ENCODE data around the gene WIPF1.

Gene WIPF1

DNA sequence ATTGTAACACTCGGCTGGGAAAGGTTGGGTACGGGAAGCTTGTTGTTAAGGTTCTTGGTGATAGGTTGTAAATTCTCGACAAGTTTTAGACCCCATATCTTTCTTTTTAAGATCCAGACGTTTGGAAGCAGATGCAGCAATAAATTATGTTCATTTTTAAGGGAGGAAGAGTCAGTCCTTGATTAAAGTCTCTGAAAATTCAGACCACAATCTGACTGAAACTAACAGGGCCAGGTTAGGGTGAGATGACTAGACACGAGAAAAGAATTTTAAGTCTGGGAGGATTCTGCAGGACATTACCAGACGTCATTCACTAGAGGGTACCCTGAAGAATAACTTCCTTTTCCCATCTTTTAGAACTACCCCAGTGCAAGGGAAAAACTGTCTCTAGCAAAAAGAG, 16.1 kb downstream of the WIPF1 start:
- Histone ChIP-seq H3K4me1 (ENCODE audit: control insufficient read depth in 5 of 5, insufficient read depth in 5 of 5, low read length in 5 of 5) (peaks cover 0 to 5% (median 0%) of the 10 kb centered on the region in 5 donors), H3K9ac (ENCODE audit: low read length in 5 of 5) (no peak overlapping the region), H3K4me3 (ENCODE audit: low read depth in 1 of 5, low read length in 5 of 5) (no peak overlapping the region), H3K36me3 (ENCODE audit: control insufficient read depth in 5 of 5, insufficient read depth in 5 of 5, low read length in 5 of 5) (peaks cover 27 to 62% (median 43%) of the 10 kb centered on the region in 5 donors), H3K27ac (ENCODE audit: low read depth, low read length) (no peak overlapping the region), H3K9me3 (ENCODE audit: control insufficient read depth in 5 of 5, low read length in 5 of 5) (no peaks in the 10 kb centered on the region), H3K27me3 (ENCODE audit: control insufficient read depth in 5 of 5, insufficient read depth in 4 of 5, low read length in 5 of 5) (no peaks in the 10 kb centered on the region)

DNA sequence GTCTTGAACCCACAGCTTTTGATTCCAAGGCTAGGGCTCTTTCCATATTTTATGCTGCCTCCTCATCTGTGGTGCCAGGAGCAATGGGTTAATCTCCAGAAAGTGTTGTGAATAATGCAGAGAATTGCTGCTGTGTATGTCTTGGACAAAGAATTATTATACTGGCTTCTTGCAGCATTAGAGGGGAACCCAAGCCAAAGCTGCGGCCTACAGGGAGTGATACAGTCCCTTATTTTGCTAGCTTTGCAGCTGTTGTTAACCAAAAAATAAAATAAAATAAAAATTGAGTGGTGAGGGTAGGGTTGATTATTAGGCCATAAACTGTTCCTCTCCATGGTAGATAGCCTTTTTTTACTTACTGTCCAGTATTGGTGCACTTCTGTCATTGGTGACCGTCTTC, 16.7 kb downstream of the WIPF1 start:
- Histone ChIP-seq H3K9ac (ENCODE audit: low read length in 5 of 5) (no peak overlapping the region), H3K4me1 (ENCODE audit: control insufficient read depth in 5 of 5, insufficient read depth in 5 of 5, low read length in 5 of 5) (peaks cover 0 to 2% (median 0%) of the 10 kb centered on the region in 5 donors), H3K9me3 (ENCODE audit: control insufficient read depth in 5 of 5, low read length in 5 of 5) (no peaks in the 10 kb centered on the region), H3K4me3 (ENCODE audit: low read depth in 1 of 5, low read length in 5 of 5) (no peak overlapping the region), H3K27me3 (ENCODE audit: control insufficient read depth in 5 of 5, insufficient read depth in 4 of 5, low read length in 5 of 5) (no peaks in the 10 kb centered on the region), H3K36me3 (ENCODE audit: control insufficient read depth in 5 of 5, insufficient read depth in 5 of 5, low read length in 5 of 5) (peaks cover 27 to 64% (median 44%) of the 10 kb centered on the region in 5 donors), H3K27ac (ENCODE audit: low read depth, low read length) (no peak overlapping the region)

DNA sequence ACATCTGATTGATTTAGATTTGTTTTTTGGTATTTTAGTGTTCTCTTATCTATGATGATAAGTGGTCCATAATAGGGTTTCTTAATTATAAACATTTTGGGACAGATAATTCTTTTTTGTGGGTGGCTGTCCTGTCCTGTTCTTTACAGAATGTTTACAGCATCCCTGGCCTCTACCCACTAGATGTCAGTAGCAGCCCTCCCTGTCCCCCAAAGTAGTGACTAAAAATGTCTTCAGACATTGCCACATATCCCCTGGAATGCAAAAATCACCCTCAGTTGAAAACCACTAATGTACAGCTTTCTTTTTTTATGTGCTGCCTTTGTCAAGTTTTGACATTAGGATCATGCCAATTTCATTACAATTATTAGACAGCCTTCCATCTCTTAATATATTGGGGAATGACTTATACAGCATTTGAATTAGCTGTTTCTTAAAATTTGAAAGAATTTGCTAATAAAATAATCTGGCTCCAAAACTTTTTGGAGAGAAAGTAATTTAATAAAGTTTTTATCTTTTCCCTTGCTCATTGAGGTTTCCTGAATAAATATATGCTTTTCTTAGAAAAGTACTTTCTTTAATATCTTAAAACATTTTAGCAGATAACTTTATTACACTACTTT, 19.5 kb downstream of the WIPF1 start:
- H3K36me3 ChIP-seq (ENCODE audit: control insufficient read depth in 5 of 5, insufficient read depth in 5 of 5, low read length in 5 of 5): peaks cover 20 to 69% (median 39%) of the 10 kb centered on the region in 5 donors
- H3K9me3 ChIP-seq (ENCODE audit: control insufficient read depth in 5 of 5, low read length in 5 of 5): no peaks in the 10 kb centered on the region
- no peaks in the 10 kb centered on the region for H3K27me3 ChIP-seq (ENCODE audit: control insufficient read depth in 5 of 5, insufficient read depth in 4 of 5, low read length in 5 of 5)
- H3K27ac ChIP-seq (ENCODE audit: low read depth, low read length): no peak overlapping the region
- peaks cover 0 to 4% (median 0%) of the 10 kb centered on the region in 5 donors for H3K4me1 ChIP-seq (ENCODE audit: control insufficient read depth in 5 of 5, insufficient read depth in 5 of 5, low read length in 5 of 5)
- no peak overlapping the region for H3K9ac ChIP-seq (ENCODE audit: low read length in 5 of 5)
- H3K4me3 ChIP-seq (ENCODE audit: low read depth in 1 of 5, low read length in 5 of 5): no peak overlapping the region

DNA sequence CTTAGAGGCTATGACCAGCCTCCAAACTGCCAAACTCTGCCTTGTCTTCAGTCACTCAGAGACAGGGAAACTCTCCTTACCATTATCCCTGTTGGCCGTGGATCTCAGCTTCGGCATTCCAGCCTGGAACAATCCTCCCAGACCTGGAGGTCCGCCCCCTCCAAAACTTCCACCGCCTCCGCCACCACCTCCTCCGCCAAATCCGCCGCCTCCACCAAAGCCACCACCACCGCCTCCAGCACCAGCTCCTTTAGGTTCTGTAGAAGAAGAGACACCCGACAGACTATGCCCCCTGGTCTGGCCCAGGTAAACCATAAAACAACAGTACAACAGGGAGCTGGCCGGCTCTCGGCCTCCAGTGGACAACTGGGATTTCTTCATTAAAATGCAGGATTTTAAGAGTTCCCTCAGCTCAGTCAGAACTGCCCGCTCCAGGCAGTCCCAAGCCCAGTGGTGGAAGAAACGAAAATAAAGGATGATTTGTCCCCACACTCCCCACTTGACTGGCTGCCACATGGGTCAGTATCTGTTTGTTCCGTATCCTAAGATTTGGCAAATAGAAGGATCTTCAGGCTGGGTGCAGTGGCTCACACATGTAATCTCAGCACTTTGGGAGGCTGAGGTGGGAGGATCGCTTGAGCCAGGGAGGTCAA, 22.4 kb downstream of the WIPF1 start:
- no peak overlapping the region for H3K27ac ChIP-seq (ENCODE audit: low read depth, low read length)
- H3K4me3 ChIP-seq (ENCODE audit: low read depth in 1 of 5, low read length in 5 of 5): no peak overlapping the region
- no peak overlapping the region for H3K9ac ChIP-seq (ENCODE audit: low read length in 5 of 5)
- H3K9me3 ChIP-seq (ENCODE audit: control insufficient read depth in 5 of 5, low read length in 5 of 5): no peaks in the 10 kb centered on the region
- H3K36me3 ChIP-seq (ENCODE audit: control insufficient read depth in 5 of 5, insufficient read depth in 5 of 5, low read length in 5 of 5): peaks cover under 1 to 71% (median 40%) of the 10 kb centered on the region in 5 donors
- H3K4me1 ChIP-seq (ENCODE audit: control insufficient read depth in 5 of 5, insufficient read depth in 5 of 5, low read length in 5 of 5): peaks cover 0 to 11% (median 0%) of the 10 kb centered on the region in 5 donors
- H3K27me3 ChIP-seq (ENCODE audit: control insufficient read depth in 5 of 5, insufficient read depth in 4 of 5, low read length in 5 of 5): no peaks in the 10 kb centered on the region

DNA sequence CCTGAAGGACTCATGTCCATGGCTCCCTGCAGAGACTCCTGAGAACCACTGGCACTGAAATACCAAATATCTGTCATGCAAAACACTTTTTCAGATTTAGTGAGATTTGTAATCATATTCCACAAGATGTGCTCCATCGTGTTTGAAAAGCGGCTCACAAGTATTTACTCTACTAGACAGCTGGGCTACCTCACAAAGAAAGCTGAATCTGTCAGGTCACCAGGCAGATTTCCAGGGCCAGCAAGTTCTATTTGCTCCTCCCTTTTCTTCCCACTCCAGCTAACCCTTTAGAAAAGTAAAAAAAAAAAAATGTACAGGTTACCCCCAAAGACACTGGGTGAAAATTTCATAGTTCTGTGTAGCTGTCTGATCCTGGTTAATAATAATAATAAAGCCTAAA, 22.9 kb downstream of the WIPF1 start:
- H3K27ac ChIP-seq (ENCODE audit: low read depth, low read length): no peak overlapping the region
- no peak overlapping the region for H3K4me3 ChIP-seq (ENCODE audit: low read depth in 1 of 5, low read length in 5 of 5)
- H3K4me1 ChIP-seq (ENCODE audit: control insufficient read depth in 5 of 5, insufficient read depth in 5 of 5, low read length in 5 of 5): peaks cover 0 to 11% (median 0%) of the 10 kb centered on the region in 5 donors
- no peaks in the 10 kb centered on the region for H3K27me3 ChIP-seq (ENCODE audit: control insufficient read depth in 5 of 5, insufficient read depth in 4 of 5, low read length in 5 of 5)
- H3K9me3 ChIP-seq (ENCODE audit: control insufficient read depth in 5 of 5, low read length in 5 of 5): no peaks in the 10 kb centered on the region
- H3K9ac ChIP-seq (ENCODE audit: low read length in 5 of 5): no peak overlapping the region
- peaks cover 4 to 71% (median 37%) of the 10 kb centered on the region in 5 donors for H3K36me3 ChIP-seq (ENCODE audit: control insufficient read depth in 5 of 5, insufficient read depth in 5 of 5, low read length in 5 of 5)

GRCh38 chr2:174573621-174574081, 24.0 kb downstream of the WIPF1 start:
- Histone ChIP-seq H3K4me3 (ENCODE audit: low read depth in 1 of 5, low read length in 5 of 5) (no peak overlapping the region), H3K27ac (ENCODE audit: low read depth, low read length) (no peak overlapping the region), H3K27me3 (ENCODE audit: control insufficient read depth in 5 of 5, insufficient read depth in 4 of 5, low read length in 5 of 5) (no peaks in the 10 kb centered on the region), H3K9ac (ENCODE audit: low read length in 5 of 5) (no peak overlapping the region), H3K36me3 (ENCODE audit: control insufficient read depth in 5 of 5, insufficient read depth in 5 of 5, low read length in 5 of 5) (peaks cover 5 to 67% (median 36%) of the 10 kb centered on the region in 5 donors), H3K9me3 (ENCODE audit: control insufficient read depth in 5 of 5, low read length in 5 of 5) (no peaks in the 10 kb centered on the region), H3K4me1 (ENCODE audit: control insufficient read depth in 5 of 5, insufficient read depth in 5 of 5, low read length in 5 of 5) (peaks cover 0 to 11% (median 0%) of the 10 kb centered on the region in 5 donors)

DNA sequence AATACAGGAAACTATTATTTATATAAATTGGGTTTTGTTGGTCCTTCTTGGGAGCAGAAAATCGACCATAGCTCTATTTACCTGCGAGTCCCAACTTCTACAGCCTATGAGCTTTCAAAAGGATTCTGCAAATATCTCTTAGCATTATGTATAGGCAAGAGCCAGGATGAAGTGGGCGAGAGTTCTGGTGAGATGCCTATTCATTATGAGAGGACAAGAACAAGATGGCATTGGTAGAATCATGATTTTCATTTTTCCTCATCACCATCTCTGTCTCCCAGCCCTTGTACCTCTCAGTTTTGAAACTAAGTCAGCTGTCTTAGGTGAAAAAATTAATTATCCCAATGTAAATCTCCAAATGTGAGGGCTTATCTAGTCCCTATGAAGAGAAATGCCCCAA, 25.0 kb downstream of the WIPF1 start:
- H3K36me3 ChIP-seq (ENCODE audit: control insufficient read depth in 5 of 5, insufficient read depth in 5 of 5, low read length in 5 of 5): peaks cover 6 to 68% (median 41%) of the 10 kb centered on the region in 5 donors
- H3K27me3 ChIP-seq (ENCODE audit: control insufficient read depth in 5 of 5, insufficient read depth in 4 of 5, low read length in 5 of 5): no peaks in the 10 kb centered on the region
- no peak overlapping the region for H3K27ac ChIP-seq (ENCODE audit: low read depth, low read length)

DNA sequence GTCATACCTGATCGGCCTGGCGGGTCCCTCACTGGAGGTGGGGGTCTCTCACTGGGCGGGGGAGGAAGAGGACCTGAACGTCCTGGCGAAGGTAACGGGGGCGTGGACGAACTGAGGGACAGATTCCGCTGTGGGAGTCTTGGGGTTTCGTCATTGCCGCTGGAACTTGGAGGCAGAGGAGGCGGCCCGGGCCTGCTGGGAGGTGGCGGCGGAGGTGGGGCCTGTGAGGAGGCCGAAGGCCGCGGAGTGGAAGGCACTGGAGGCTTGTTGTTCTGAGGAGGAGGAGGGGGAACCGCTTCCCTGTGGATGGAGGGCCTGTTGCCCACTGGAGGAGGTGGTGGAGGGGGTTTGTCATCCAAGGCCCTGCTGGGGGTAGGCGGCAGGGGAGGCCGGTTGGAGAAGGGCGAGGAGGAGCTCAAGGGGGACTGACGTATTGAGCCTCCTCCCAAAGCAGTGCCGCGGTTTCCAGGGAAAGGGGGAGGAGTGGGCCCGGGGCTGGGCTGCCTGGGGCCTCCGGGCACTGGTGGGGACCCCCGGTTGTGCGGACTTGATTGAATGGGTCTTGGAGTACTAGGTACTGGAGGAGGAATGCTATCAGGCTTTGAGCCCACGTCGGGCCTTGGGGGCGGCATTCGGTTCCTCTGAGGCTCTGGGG, 25.8 kb downstream of the WIPF1 start:
- no peaks in the 10 kb centered on the region for H3K27me3 ChIP-seq (ENCODE audit: control insufficient read depth in 5 of 5, insufficient read depth in 4 of 5, low read length in 5 of 5)
- H3K9ac ChIP-seq (ENCODE audit: low read length in 5 of 5): no peak overlapping the region
- H3K27ac ChIP-seq (ENCODE audit: low read depth, low read length): no peak overlapping the region
- no peak overlapping the region for H3K4me3 ChIP-seq (ENCODE audit: low read depth in 1 of 5, low read length in 5 of 5)
- peaks cover 13 to 75% (median 47%) of the 10 kb centered on the region in 5 donors for H3K36me3 ChIP-seq (ENCODE audit: control insufficient read depth in 5 of 5, insufficient read depth in 5 of 5, low read length in 5 of 5)
- peaks cover 0 to 11% (median 0%) of the 10 kb centered on the region in 5 donors for H3K4me1 ChIP-seq (ENCODE audit: control insufficient read depth in 5 of 5, insufficient read depth in 5 of 5, low read length in 5 of 5)
- no peaks in the 10 kb centered on the region for H3K9me3 ChIP-seq (ENCODE audit: control insufficient read depth in 5 of 5, low read length in 5 of 5)

More for the DNA sequence above, 25.0 kb downstream of the WIPF1 start:
- Histone ChIP-seq H3K4me3 (ENCODE audit: low read depth in 1 of 5, low read length in 5 of 5) (no peak overlapping the region), H3K4me1 (ENCODE audit: control insufficient read depth in 5 of 5, insufficient read depth in 5 of 5, low read length in 5 of 5) (peaks cover 0 to 11% (median 0%) of the 10 kb centered on the region in 5 donors), H3K9me3 (ENCODE audit: control insufficient read depth in 5 of 5, low read length in 5 of 5) (no peaks in the 10 kb centered on the region), H3K9ac (ENCODE audit: low read length in 5 of 5) (no peak overlapping the region)

- H3K9me3 ChIP-seq (ENCODE audit: control insufficient read depth in 5 of 5, low read length in 5 of 5): no peaks in the 10 kb centered on the region
- H3K9ac ChIP-seq (ENCODE audit: low read length in 5 of 5): no peak overlapping the region
- no peak overlapping the region for H3K4me3 ChIP-seq (ENCODE audit: low read depth in 1 of 5, low read length in 5 of 5)
- peaks cover 0 to 11% (median 0%) of the 10 kb centered on the region in 5 donors for H3K4me1 ChIP-seq (ENCODE audit: control insufficient read depth in 5 of 5, insufficient read depth in 5 of 5, low read length in 5 of 5)
- no peaks in the 10 kb centered on the region for H3K27me3 ChIP-seq (ENCODE audit: control insufficient read depth in 5 of 5, insufficient read depth in 4 of 5, low read length in 5 of 5)
- H3K27ac ChIP-seq (ENCODE audit: low read depth, low read length): no peak overlapping the region
- peaks cover 21 to 79% (median 55%) of the 10 kb centered on the region in 5 donors for H3K36me3 ChIP-seq (ENCODE audit: control insufficient read depth in 5 of 5, insufficient read depth in 5 of 5, low read length in 5 of 5)
These were observed 27.2 kb downstream of the WIPF1 start for GRCh38 chr2:174570318-174570958.

Data from subcutaneous abdominal adipose tissue (tissue), 5 donors.